SK-N-SH treated with all-trans-retinoic acid at 6 μM for 48 hours (cell line): ENCODE measurements around the gene PTPRF.

Experiments
- ATAC-seq: fragments of 200-7000 bp; cut with Tn5 transposase; 3 replicates; pipeline ENCODE4 v1.9.1; 2020; ENCODE audit warnings: mild to moderate bottlenecking, moderate library complexity
- ARNTL ChIP-seq: fragments of 450-650 bp; formaldehyde crosslinking; IDR thresholded peaks from 2 replicates; pipeline ENCODE4 v1.5.0; 2020; ENCODE audit warnings: low read depth, mild to moderate bottlenecking, moderate library complexity, borderline replicate concordance
- BACH2 ChIP-seq: fragments of 250-450 bp; sonication (Bioruptor Pico); IDR thresholded peaks from 2 replicates; pipeline ENCODE4 v1.9.0; 2021; ENCODE audit warnings: mild to moderate bottlenecking, borderline replicate concordance
- CSDC2 ChIP-seq: fragments of 250-450 bp; sonication (Bioruptor Pico); IDR thresholded peaks from 2 replicates; pipeline ENCODE4 v1.5.0; 2020; ENCODE audit warnings: mild to moderate bottlenecking, moderate library complexity
- CSRNP3 ChIP-seq: fragments of 250-450 bp; sonication (Bioruptor Pico); IDR thresholded peaks from 2 replicates; pipeline ENCODE4 v1.5.1; 2021; ENCODE audit warnings: mild to moderate bottlenecking, moderate library complexity
- ESRRG ChIP-seq: fragments of 250-450 bp; sonication (Bioruptor Pico); IDR thresholded peaks from 2 replicates; pipeline ENCODE4 v1.6.1; 2021; ENCODE audit warnings: mild to moderate bottlenecking
- GLIS3 ChIP-seq: fragments of 250-450 bp; sonication (Bioruptor Pico); IDR thresholded peaks from 2 replicates; pipeline ENCODE4 v1.5.0; 2020; ENCODE audit warnings: mild to moderate bottlenecking, moderate library complexity
- ISL1 ChIP-seq: fragments of 250-450 bp; sonication (Bioruptor Pico); IDR thresholded peaks from 2 replicates; pipeline ENCODE4 v2.1.2; 2022; ENCODE audit warnings: mild to moderate bottlenecking, moderate library complexity
- OSR1 ChIP-seq: fragments of 250-450 bp; sonication (Bioruptor Pico); IDR thresholded peaks from 2 replicates; pipeline ENCODE4 v1.8.0; 2022; ENCODE audit warnings: moderate library complexity, mild to moderate bottlenecking, inconsistent platforms
- PPARA ChIP-seq: fragments of 250-450 bp; sonication (Bioruptor Pico); IDR thresholded peaks from 2 replicates; pipeline ENCODE4 v1.5.0; 2020; ENCODE audit warnings: mild to moderate bottlenecking, borderline replicate concordance
- RARB ChIP-seq: fragments of 250-450 bp; sonication (Bioruptor Pico); IDR thresholded peaks from 2 replicates; pipeline ENCODE4 v1.8.0; 2021; ENCODE audit warnings: mild to moderate bottlenecking, moderate library complexity
- SNAI2 ChIP-seq: fragments of 250-450 bp; sonication (Bioruptor Pico); IDR thresholded peaks from 2 replicates; pipeline ENCODE4 v1.5.0; 2020; ENCODE audit warnings: mild to moderate bottlenecking, moderate library complexity
- TCF4 ChIP-seq: fragments of 250-450 bp; sonication (Bioruptor Pico); IDR thresholded peaks from 2 replicates; pipeline ENCODE4 v1.8.0; 2021; ENCODE audit warnings: mild to moderate bottlenecking, moderate library complexity, borderline replicate concordance
- TOX ChIP-seq: fragments of 250-450 bp; sonication (Bioruptor Pico); IDR thresholded peaks from 2 replicates; pipeline ENCODE4 v1.8.0; 2021; ENCODE audit warnings: mild to moderate bottlenecking, moderate library complexity, borderline replicate concordance
- ZC3H10 ChIP-seq: fragments of 250-450 bp; sonication (Bioruptor Pico); IDR thresholded peaks from 2 replicates; pipeline ENCODE4 v1.5.1; 2021; ENCODE audit warnings: mild to moderate bottlenecking, moderate library complexity
- ZFP3 ChIP-seq: fragments of 250-450 bp; sonication (Bioruptor Pico); IDR thresholded peaks from 2 replicates; pipeline ENCODE4 v1.5.0; 2020; ENCODE audit warnings: mild to moderate bottlenecking, moderate library complexity
- ZFP30 ChIP-seq: fragments of 450-650 bp; formaldehyde crosslinking; IDR thresholded peaks from 2 replicates; pipeline ENCODE4 v1.5.0; 2022; ENCODE audit warnings: mild to moderate bottlenecking, moderate library complexity
- ZNF565 ChIP-seq: fragments of 450-650 bp; formaldehyde crosslinking; conservative IDR thresholded peaks from 2 replicates; pipeline ENCODE4 v1.5.0; 2020; ENCODE audit warnings: low read depth, mild to moderate bottlenecking, moderate library complexity
- ZNF8 ChIP-seq: fragments of 450-650 bp; formaldehyde crosslinking; IDR thresholded peaks from 2 replicates; pipeline ENCODE4 v1.5.0; 2020; ENCODE audit warnings: mild to moderate bottlenecking, moderate library complexity
- TF ChIP-seq, protein P1 (sequence below): fragments of 250-450 bp; sonication (Bioruptor Pico); IDR thresholded peaks from 2 replicates; pipeline ENCODE4 v1.5.0; 2020; ENCODE audit warnings: mild to moderate bottlenecking, moderate library complexity
- TF ChIP-seq, protein P2 (sequence below): fragments of 250-450 bp; sonication (Bioruptor Pico); IDR thresholded peaks from 2 replicates; pipeline ENCODE4 v1.8.0; 2021; ENCODE audit warnings: low read depth, mild to moderate bottlenecking, moderate library complexity, borderline replicate concordance

PTPRF gene

GRCh38 chr1:43625063-43625780 lies 94.5 kb downstream of the PTPRF start (continued):
- TF ChIP-seq, protein P1, sequence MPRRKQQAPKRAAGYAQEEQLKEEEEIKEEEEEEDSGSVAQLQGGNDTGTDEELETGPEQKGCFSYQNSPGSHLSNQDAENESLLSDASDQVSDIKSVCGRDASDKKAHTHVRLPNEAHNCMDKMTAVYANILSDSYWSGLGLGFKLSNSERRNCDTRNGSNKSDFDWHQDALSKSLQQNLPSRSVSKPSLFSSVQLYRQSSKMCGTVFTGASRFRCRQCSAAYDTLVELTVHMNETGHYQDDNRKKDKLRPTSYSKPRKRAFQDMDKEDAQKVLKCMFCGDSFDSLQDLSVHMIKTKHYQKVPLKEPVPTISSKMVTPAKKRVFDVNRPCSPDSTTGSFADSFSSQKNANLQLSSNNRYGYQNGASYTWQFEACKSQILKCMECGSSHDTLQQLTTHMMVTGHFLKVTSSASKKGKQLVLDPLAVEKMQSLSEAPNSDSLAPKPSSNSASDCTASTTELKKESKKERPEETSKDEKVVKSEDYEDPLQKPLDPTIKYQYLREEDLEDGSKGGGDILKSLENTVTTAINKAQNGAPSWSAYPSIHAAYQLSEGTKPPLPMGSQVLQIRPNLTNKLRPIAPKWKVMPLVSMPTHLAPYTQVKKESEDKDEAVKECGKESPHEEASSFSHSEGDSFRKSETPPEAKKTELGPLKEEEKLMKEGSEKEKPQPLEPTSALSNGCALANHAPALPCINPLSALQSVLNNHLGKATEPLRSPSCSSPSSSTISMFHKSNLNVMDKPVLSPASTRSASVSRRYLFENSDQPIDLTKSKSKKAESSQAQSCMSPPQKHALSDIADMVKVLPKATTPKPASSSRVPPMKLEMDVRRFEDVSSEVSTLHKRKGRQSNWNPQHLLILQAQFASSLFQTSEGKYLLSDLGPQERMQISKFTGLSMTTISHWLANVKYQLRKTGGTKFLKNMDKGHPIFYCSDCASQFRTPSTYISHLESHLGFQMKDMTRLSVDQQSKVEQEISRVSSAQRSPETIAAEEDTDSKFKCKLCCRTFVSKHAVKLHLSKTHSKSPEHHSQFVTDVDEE (CRISPR knock-in tag): no peak
- TF ChIP-seq ZNF565 (CRISPR knock-in tag) (no peak), CSRNP3 (CRISPR knock-in tag) (no peak), CSDC2 (no peak), ZNF8 (CRISPR knock-in tag) (no peak), TCF4 (CRISPR knock-in tag) (no peak), BACH2 (CRISPR knock-in tag) (no peak)

- no peak for ATAC-seq
- TF ChIP-seq PPARA (CRISPR knock-in tag): no peak
- no peak for TF ChIP-seq ZC3H10 (CRISPR knock-in tag)
- TF ChIP-seq ZFP30: no peak
- no peak for TF ChIP-seq ARNTL (CRISPR knock-in tag)
- no peak for TF ChIP-seq TCF4 (CRISPR knock-in tag)
- no peak for TF ChIP-seq SNAI2
- no peak for TF ChIP-seq GLIS3 (CRISPR knock-in tag)
- no peak for TF ChIP-seq CSRNP3 (CRISPR knock-in tag)
- TF ChIP-seq, protein P1 (CRISPR knock-in tag): no peak
- TF ChIP-seq ISL1 (CRISPR knock-in tag): no peak
- TF ChIP-seq ZFP3 (CRISPR knock-in tag): no peak
- no peak for TF ChIP-seq OSR1
- TF ChIP-seq ESRRG (CRISPR knock-in tag): no peak
- TF ChIP-seq ZNF8 (CRISPR knock-in tag): no peak
- no peak for TF ChIP-seq BACH2 (CRISPR knock-in tag)
- TF ChIP-seq RARB (CRISPR knock-in tag): no peak
- TF ChIP-seq, protein P2, sequence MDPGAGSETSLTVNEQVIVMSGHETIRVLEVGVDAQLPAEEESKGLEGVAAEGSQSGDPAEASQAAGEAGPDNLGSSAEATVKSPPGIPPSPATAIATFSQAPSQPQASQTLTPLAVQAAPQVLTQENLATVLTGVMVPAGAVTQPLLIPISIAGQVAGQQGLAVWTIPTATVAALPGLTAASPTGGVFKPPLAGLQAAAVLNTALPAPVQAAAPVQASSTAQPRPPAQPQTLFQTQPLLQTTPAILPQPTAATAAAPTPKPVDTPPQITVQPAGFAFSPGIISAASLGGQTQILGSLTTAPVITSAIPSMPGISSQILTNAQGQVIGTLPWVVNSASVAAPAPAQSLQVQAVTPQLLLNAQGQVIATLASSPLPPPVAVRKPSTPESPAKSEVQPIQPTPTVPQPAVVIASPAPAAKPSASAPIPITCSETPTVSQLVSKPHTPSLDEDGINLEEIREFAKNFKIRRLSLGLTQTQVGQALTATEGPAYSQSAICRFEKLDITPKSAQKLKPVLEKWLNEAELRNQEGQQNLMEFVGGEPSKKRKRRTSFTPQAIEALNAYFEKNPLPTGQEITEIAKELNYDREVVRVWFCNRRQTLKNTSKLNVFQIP (CRISPR knock-in tag): no peak
- TF ChIP-seq ZNF565 (CRISPR knock-in tag): no peak
- TF ChIP-seq CSDC2: no peak
- TF ChIP-seq TOX (CRISPR knock-in tag): no peak
These were observed 101.5 kb downstream of the PTPRF start for GRCh38 chr1:43632135-43632670.
